Loucy (cell line): ENCODE data around the gene BLCAP.

ENCODE experiments used
- EZH2phosphoT487 ChIP-seq: fragments of 200-600 bp; IDR thresholded peaks from 2 replicates; pipeline ENCODE4 v1.6.1; 2018; ENCODE audit warnings: antibody characterized with exemption, mild to moderate bottlenecking, moderate library complexity, borderline replicate concordance
- TF ChIP-seq, protein P1 (sequence below): fragments of 200-600 bp; sonication (generic); conservative IDR thresholded peaks from 2 replicates; pipeline ENCODE4 v1.5.1; 2014; ENCODE audit warnings: mild to moderate bottlenecking, antibody characterized with exemption, low read length

DNA sequence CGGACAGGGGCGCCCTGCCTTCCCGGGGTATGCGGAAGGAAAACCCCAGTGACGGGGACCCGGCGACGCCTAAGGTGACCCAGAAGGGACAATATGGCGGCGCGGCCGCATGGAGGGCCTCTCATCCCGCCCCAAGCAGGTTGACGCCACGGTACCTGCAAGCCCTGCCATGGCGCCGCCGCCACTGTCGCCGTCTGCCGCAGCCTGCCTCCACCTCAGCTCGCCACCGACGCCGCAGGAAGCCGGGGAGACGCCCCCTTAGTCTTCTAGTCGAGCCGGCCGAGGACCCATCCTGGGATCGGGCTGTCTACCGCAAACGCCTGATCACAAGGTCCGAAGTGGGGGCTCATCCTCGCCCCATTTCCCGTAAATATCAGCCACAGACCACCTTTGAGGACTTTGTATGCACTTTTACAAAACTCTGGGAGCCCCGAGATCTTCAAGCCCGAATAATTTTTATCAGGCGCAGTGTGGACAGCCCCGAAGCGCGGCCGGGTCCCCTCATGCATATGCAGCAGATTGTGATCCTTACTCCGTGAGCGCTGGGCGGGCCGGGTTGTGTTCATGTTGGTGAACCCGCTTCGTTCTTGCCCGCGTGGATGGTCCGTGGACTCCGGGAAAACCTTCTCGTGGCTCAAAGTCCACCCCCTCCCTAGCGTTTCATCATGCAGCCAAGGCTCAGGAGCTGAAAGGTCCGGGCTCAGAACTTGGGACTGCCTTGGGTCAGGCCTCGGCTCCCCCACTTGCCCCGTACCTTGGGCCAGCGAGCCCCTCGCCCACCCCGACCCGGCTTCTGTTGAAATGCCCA, at the start of gene BLCAP:
- TF ChIP-seq, protein P1, sequence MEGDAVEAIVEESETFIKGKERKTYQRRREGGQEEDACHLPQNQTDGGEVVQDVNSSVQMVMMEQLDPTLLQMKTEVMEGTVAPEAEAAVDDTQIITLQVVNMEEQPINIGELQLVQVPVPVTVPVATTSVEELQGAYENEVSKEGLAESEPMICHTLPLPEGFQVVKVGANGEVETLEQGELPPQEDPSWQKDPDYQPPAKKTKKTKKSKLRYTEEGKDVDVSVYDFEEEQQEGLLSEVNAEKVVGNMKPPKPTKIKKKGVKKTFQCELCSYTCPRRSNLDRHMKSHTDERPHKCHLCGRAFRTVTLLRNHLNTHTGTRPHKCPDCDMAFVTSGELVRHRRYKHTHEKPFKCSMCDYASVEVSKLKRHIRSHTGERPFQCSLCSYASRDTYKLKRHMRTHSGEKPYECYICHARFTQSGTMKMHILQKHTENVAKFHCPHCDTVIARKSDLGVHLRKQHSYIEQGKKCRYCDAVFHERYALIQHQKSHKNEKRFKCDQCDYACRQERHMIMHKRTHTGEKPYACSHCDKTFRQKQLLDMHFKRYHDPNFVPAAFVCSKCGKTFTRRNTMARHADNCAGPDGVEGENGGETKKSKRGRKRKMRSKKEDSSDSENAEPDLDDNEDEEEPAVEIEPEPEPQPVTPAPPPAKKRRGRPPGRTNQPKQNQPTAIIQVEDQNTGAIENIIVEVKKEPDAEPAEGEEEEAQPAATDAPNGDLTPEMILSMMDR, result no peak
- no peak for TF ChIP-seq EZH2phosphoT487
